K562 (cell line): ENCODE data around the gene SIKE1. TPM values are rescaled to one million over a fixed set of nuclear protein-coding genes. Genes with fewer than 3 reads are reported as not detected.

Experiments used
- ARID2 ChIP-seq: fragments of 450-650 bp; IDR thresholded peaks from 2 replicates; pipeline ENCODE4 v1.6.1; 2017; ENCODE audit warnings: antibody characterized with exemption, mild to moderate bottlenecking
- ATF1 ChIP-seq, 2 experiments: fragments of 450-650 bp in 1 of 2; IDR thresholded peaks; 2 replicates each; pipeline ENCODE4 v1.6.1; 2016; ENCODE audit warnings: missing compliant biosample characterization in 1 of 2, missing genetic modification characterization in 1 of 2
- BACH1 ChIP-seq: fragments of 200-800 bp; sonication (Bioruptor generic); IDR thresholded peaks from 2 replicates; pipeline ENCODE4 v1.6.1; 2016; ENCODE audit warnings: missing genetic modification characterization, missing compliant biosample characterization
- CBX3 ChIP-seq, 2 experiments: IDR thresholded peaks; 1 replicate in 1 of 2; 2 replicates in 1 of 2; pipeline ENCODE4 v1.6.1; 2012; ENCODE audit warnings: inconsistent platforms in 2 of 2, low read length in 2 of 2, borderline replicate concordance in 1 of 2, control low read depth in 1 of 2
- CREB3L1 ChIP-seq: fragments of 450-650 bp; IDR thresholded peaks from 2 replicates; pipeline ENCODE4 v1.6.1; 2014; ENCODE audit warnings: low read depth, mild to moderate bottlenecking, moderate library complexity, borderline replicate concordance
- HNRNPL ChIP-seq: fragments of 200-400 bp; formaldehyde crosslinking; IDR thresholded peaks from 2 replicates; pipeline ENCODE4 v1.6.1; 2017; ENCODE audit warnings: low read depth, mild to moderate bottlenecking, low read length
- ID3 ChIP-seq, 2 experiments: fragments of 250-450 bp in 1 of 2; fragments of 450-650 bp in 1 of 2; sonication (Bioruptor Pico) in 1 of 2; IDR thresholded peaks; 2 replicates each; pipeline versions ENCODE4 v1.6.1 to v1.8.0; 2016 to 2021; ENCODE audit warnings: mild to moderate bottlenecking in 2 of 2, moderate library complexity in 2 of 2, missing compliant biosample characterization in 1 of 2, missing genetic modification characterization in 1 of 2
- ILK ChIP-seq: fragments of 450-650 bp; IDR thresholded peaks from 2 replicates; pipeline ENCODE4 v1.6.1; 2016; ENCODE audit warnings: missing genetic modification characterization, low read depth, mild to moderate bottlenecking, missing compliant biosample characterization, moderate library complexity, borderline replicate concordance
- JUN ChIP-seq, 2 experiments: sonication (generic) in 1 of 2; formaldehyde crosslinking in 1 of 2; IDR thresholded peaks; 2 replicates each; pipeline versions ENCODE4 v1.6.1 to v1.8.0; 2012 to 2022; ENCODE audit warnings: borderline replicate concordance in 2 of 2, mild to moderate bottlenecking in 2 of 2, improper control_type of control experiment in 1 of 2, low read depth in 1 of 2, low read length in 1 of 2, missing genetic modification reagents in 1 of 2
- PTTG1 ChIP-seq: fragments of 450-650 bp; IDR thresholded peaks from 2 replicates; pipeline ENCODE4 v1.6.1; 2016; ENCODE audit warnings: low read depth, mild to moderate bottlenecking, missing genetic modification characterization, missing compliant biosample characterization
- RNF219 ChIP-seq: fragments of 250-450 bp; sonication (Bioruptor Pico); IDR thresholded peaks from 2 replicates; pipeline ENCODE4 v1.5.0; 2022; ENCODE audit warnings: mild to moderate bottlenecking
- SREBF1 ChIP-seq: fragments of 150-350 bp; IDR thresholded peaks from 2 replicates; pipeline ENCODE4 v1.6.1; 2014; ENCODE audit warnings: antibody characterized with exemption, low read depth, low read length, borderline replicate concordance
- TFE3 ChIP-seq: fragments of 450-650 bp; formaldehyde crosslinking; IDR thresholded peaks from 2 replicates; pipeline ENCODE4 v1.4.0; 2020; ENCODE audit warnings: mild to moderate bottlenecking, mixed read lengths
- ZBTB12 ChIP-seq: fragments of 250-450 bp; sonication (Bioruptor Pico); IDR thresholded peaks from 2 replicates; pipeline ENCODE4 v1.4.0; 2020
- ZNF212 ChIP-seq: fragments of 450-650 bp; formaldehyde crosslinking; IDR thresholded peaks from 2 replicates; pipeline ENCODE4 v1.4.0; 2020; ENCODE audit warnings: mild to moderate bottlenecking
- polyA plus RNA-seq, 8 experiments: library from polyadenylated mRNA; depleted of rRNA in 4 of 8; stranded (reverse) in 5 of 8; unstranded in 3 of 8; fragments of >200 nt; fragmentation: Nextera tagmentation in 2 of 8; fragmentation: Illumina TruSeq in 1 of 8; extraction: Ambion mirVana in 2 of 8; extraction: Trizol in 1 of 8; gene quantifications; 2 replicates each; pipeline versions ENCODE4 v1.2.1 to v1.2.3, GENCODE V29; 2011 to 2014; ENCODE audit warnings: inconsistent platforms in 1 of 8, missing spikeins in 1 of 8
- total RNA-seq, 7 experiments: library from RNA; depleted of rRNA in 6 of 7; stranded (reverse); fragments of >200 nt in 6 of 7; fragmentation: Illumina TruSeq in 2 of 7; extraction: Trizol in 2 of 7; gene quantifications; 2 replicates each; pipeline versions ENCODE4 v1.2.1 to v1.2.3, GENCODE V29; 2011 to 2021; ENCODE audit warnings: low replicate concordance in 1 of 7

Gene SIKE1
- total and polyA plus RNA-seq, 9 of the 15 experiments (the other 6 are each of a cell fraction or from before 2014, with no cell fraction given) = 21.8 to 144 (median 76.3) TPM

GRCh38 chr1:114780344-114781226 is at the start of gene SIKE1 (continued):
- TF ChIP-seq ID3 (CRISPR knock-in tag; IDR thresholded peaks at IDR 0.05) (no peak), ID3 (tag; IDR thresholded peaks at IDR 0.05) (peak; percentile 9; the same call in 1 of the 2 replicates), CREB3L1 (peak; percentile 95), ILK (no peak), TFE3 (CRISPR knock-in tag) (no peak), BACH1 (tag) (no peak), CBX3 (IDR thresholded peaks at IDR 0.05; ENCODE audit: borderline replicate concordance in 1 of 2, low read length in 2 of 2) (peak in 1 of 2 experiments; percentile 73; a peak in 1 of 3 replicates), SREBF1 (0 out of 2 replicates have a peak, but pooled peaks have one; percentile 65), PTTG1 (tag) (no peak), HNRNPL (no peak), RNF219 (CRISPR knock-in tag) (no peak), ZNF212 (CRISPR knock-in tag) (no peak), ATF1 (CRISPR knock-in tag; IDR thresholded peaks at IDR 0.05) (peak; percentile 72), ATF1 (tag; IDR thresholded peaks at IDR 0.05) (peak; percentile 97), ZBTB12 (CRISPR knock-in tag) (peak; percentile 97), JUN (IDR thresholded peaks at IDR 0.05; ENCODE audit: borderline replicate concordance, low read depth, low read length) (peak; percentile 37; the same call in 1 of the 2 replicates), JUN (CRISPR knock-in tag; IDR thresholded peaks at IDR 0.05; ENCODE audit: borderline replicate concordance) (no peak), ARID2 (peak; percentile 46; the same call in 1 of the 2 replicates)
